Choroid plexus epithelial cell (primary cell): Measurements from ENCODE around the gene SNX7.

Experiments
- DNase-seq: peaks from one replicate; pipeline ENCODE4 v3.0.0-alpha.2; 2010; ENCODE audit warnings: low read depth
- H3K4me3 ChIP-seq: 2 replicates; pipeline ENCODE4 v1.5.1; 2011; ENCODE audit warnings: low read depth, mild to moderate bottlenecking, control low read depth, low read length, moderate library complexity
- CTCF ChIP-seq: conservative IDR thresholded peaks from 2 replicates; pipeline ENCODE4 v1.5.1; 2011; ENCODE audit warnings: low read depth, mild to moderate bottlenecking, control low read depth, inconsistent platforms, low read length, moderate library complexity

Gene SNX7

DNA sequence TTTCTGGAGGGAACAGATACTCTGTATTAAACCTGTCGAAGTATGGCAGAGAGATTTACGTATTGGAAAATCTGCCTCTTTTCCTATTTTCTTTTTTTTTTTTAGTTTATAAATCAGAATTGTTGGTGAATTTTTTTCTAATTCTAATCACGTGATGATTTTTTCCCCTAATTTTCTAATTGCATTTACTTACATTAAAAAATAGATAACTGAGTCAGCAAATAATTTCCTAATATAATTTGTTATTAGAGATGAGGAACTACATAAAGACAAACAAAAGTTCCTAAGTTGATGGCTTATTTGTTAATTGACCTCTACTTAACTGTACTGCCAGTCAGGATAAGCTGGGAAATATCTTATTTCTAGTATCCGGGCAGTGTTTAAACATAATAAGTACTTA, 34.6 kb downstream of the SNX7 start:
- no peak for TF ChIP-seq CTCF
- no peak for DNase-seq
- no peak overlapping the region for H3K4me3 ChIP-seq

DNA sequence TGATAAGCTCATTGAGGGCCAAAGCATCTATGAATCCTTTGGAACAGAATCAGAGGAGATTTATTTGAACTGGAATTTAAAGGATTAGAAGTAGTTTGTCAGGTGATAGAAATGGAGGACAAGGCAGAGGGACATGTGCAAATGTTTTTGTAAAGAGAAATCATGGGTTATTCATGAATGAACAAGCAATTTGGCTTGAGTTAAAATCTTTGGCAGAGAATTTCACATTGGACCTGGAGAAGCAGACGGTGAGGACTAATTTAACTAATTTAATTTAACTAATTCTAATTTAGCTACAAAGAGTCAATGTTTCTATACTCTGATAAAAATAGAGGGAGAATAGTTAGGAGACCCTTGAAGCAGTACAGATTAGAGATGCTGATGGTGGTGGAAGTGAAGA, 36.3 kb downstream of the SNX7 start:
- TF ChIP-seq CTCF: no peak
- no peak for DNase-seq
- no peak overlapping the region for H3K4me3 ChIP-seq

- no peak for TF ChIP-seq CTCF
- no peak for DNase-seq
- H3K4me3 ChIP-seq: no peak overlapping the region
Measured at GRCh38 chr1:98698625-98699024, 37.1 kb downstream of the SNX7 start.

DNA sequence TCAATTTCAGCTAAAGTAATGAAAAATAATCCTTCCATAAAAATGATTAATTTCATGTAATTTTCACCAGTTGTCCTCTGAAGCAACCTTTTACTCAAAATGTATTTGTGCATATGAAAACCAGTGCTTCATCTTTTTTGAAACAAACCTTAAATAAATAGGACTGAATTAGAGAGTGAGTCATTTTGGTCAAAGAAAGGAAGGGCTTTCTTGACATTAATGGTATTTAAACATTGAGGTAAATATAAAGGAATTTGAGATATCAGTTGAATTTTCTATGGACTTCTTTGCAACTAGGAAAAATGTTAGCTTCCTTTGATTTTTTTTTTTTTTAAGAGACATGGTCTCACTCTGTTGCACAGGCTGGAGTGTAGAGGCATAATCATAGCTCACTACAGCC, 38.7 kb downstream of the SNX7 start:
- TF ChIP-seq CTCF: no peak
- H3K4me3 ChIP-seq: no peak overlapping the region
- peak; percentile 16 for DNase-seq

DNA sequence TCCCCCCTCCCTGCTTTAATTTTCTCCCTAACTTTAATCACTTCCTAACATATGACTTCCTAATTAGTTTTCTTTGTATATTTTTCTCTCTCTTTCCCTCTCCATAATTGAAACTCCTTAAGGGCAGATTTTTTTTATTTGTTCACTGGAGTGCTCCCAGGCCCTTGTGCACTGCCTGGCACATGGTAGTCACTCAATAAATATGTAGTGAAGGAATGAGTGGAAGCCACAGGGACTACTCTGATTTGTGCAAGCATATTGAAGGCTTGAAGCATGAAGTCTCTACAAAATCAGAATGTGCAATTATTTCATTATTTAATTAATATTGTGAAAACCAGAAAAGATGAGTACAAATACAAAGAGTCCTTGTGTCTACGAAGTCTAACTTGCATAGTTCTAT, 41.5 kb downstream of the SNX7 start:
- H3K4me3 ChIP-seq: no peak overlapping the region
- peak; percentile 68 for DNase-seq
- no peak for TF ChIP-seq CTCF

GRCh38 chr1:98704474-98704873, 43.0 kb downstream of the SNX7 start:
- no peak overlapping the region for H3K4me3 ChIP-seq
- TF ChIP-seq CTCF: no peak
- DNase-seq: peak; percentile 50

- no peak overlapping the region for H3K4me3 ChIP-seq
- DNase-seq: no peak
- TF ChIP-seq CTCF: no peak
Measured at GRCh38 chr1:98704971-98705370, 43.5 kb downstream of the SNX7 start.
